Endothelial cell of umbilical vein (primary cell): ENCODE measurements around the gene BTG2.

Source experiments
- EZH2 ChIP-seq: IDR thresholded peaks from 2 replicates; pipeline ENCODE4 v1.6.1; 2012; ENCODE audit warnings: borderline replicate concordance, low read depth, mild to moderate bottlenecking, moderate library complexity, low read length, inconsistent platforms; ENCODE audit not compliant: severe bottlenecking
- POLR2A ChIP-seq: IDR thresholded peaks from 2 replicates; pipeline ENCODE4 v1.6.1; 2012; ENCODE audit warnings: low read depth, mild to moderate bottlenecking, control low read depth, low read length
- POLR2AphosphoS5 ChIP-seq: IDR thresholded peaks from 2 replicates; pipeline ENCODE4 v1.6.1; 2012; ENCODE audit warnings: low read depth, mild to moderate bottlenecking, control low read depth, low read length, moderate library complexity; ENCODE audit not compliant: insufficient read depth
- TF ChIP-seq, protein P1 (sequence below): IDR thresholded peaks from 2 replicates; pipeline ENCODE4 v1.6.1; 2011; ENCODE audit not compliant: insufficient read depth, insufficient read length
- TF ChIP-seq, protein P2 (sequence below), 2 donors: IDR thresholded peaks; 1 replicate in 1 of 2; 2 replicates in 1 of 2; pipeline ENCODE4 v1.5.1; 2011; ENCODE audit warnings: low read length in 2 of 2, mild to moderate bottlenecking in 2 of 2, moderate library complexity in 2 of 2, control low read depth in 1 of 2, inconsistent platforms in 1 of 2, low read depth in 1 of 2; ENCODE audit not compliant: insufficient read depth in 1 of 2; ENCODE audit errors: extremely low read depth in 1 of 2

DNA sequence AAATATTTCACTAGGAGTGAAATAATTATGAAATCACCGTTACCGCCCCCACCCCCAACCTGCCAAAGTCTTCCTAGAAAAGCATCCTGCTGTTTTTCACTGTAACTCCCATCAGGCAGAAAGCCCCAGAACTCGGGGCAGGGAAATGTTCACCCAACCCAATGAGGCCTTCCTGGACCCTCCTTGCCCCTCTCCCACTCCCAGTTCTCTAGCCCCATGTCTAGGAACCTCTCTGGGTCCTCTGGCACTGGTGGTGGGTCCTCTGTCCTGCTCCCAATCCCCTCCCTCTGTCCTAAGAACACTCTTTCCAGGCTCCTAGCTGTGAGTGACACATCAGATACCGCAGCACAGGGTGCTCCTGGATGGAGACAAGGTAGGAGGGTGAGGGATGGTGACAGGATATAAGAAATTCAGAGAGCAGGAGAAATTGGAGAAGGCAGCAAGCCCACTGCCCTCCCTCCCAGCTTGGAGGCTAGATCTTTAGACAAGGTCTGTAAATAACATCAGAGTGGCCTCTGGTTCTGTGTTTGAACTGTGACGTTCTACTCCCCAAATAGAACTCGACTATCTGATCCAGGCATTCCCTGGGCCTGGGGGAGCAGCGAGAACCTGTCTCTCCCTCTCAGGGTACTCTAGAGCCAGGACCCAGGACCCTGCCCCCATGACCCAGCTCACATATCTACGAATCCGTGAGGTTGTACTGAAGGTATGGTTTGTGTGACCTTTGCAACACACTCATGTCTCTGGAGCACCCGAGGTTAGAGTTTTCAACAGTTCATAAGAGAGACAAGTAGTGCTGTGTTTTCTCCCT lies 23.3 kb upstream of the BTG2 start:
- TF ChIP-seq, protein P1, sequence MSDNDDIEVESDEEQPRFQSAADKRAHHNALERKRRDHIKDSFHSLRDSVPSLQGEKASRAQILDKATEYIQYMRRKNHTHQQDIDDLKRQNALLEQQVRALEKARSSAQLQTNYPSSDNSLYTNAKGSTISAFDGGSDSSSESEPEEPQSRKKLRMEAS, result no peak
- no peak for TF ChIP-seq POLR2A
- TF ChIP-seq, protein P2, sequence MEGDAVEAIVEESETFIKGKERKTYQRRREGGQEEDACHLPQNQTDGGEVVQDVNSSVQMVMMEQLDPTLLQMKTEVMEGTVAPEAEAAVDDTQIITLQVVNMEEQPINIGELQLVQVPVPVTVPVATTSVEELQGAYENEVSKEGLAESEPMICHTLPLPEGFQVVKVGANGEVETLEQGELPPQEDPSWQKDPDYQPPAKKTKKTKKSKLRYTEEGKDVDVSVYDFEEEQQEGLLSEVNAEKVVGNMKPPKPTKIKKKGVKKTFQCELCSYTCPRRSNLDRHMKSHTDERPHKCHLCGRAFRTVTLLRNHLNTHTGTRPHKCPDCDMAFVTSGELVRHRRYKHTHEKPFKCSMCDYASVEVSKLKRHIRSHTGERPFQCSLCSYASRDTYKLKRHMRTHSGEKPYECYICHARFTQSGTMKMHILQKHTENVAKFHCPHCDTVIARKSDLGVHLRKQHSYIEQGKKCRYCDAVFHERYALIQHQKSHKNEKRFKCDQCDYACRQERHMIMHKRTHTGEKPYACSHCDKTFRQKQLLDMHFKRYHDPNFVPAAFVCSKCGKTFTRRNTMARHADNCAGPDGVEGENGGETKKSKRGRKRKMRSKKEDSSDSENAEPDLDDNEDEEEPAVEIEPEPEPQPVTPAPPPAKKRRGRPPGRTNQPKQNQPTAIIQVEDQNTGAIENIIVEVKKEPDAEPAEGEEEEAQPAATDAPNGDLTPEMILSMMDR (IDR thresholded peaks at IDR 0.05; ENCODE audit: extremely low read depth in 1 of 2, insufficient read depth in 1 of 2, low read depth in 1 of 2, low read length in 2 of 2), result no peak
- TF ChIP-seq POLR2AphosphoS5, result no peak
- TF ChIP-seq EZH2, result no peak
